GDM1 (cell line): Measurements from ENCODE around the gene LMF2.
"Not testable (repeated sequence)": the region's sequence is repeated elsewhere in the genome, so short reads cannot be mapped to it uniquely, and the experiment has no call there.

ENCODE experiments used
- DNase-seq: peaks from one replicate; lab custom pipeline; 2025; lab: John Stamatoyannopoulos, UW

LMF2 gene, protein sequence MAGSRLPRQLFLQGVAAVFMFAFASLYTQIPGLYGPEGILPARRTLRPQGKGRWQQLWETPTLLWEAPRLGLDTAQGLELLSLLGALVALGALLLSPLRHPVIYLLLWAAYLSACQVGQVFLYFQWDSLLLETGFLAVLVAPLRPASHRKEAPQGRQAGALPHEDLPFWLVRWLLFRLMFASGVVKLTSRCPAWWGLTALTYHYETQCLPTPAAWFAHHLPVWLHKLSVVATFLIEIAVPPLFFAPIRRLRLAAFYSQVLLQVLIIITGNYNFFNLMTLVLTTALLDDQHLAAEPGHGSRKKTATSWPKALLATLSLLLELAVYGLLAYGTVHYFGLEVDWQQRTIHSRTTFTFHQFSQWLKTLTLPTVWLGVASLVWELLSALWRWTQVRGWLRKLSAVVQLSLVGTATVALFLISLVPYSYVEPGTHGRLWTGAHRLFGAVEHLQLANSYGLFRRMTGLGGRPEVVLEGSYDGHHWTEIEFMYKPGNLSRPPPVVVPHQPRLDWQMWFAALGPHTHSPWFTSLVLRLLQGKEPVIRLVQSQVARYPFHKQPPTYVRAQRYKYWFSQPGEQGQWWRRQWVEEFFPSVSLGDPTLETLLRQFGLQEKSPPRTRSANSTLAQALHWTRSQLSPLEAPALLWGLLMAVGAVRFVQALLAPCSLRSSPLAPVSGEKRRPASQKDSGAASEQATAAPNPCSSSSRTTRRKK

DNA sequence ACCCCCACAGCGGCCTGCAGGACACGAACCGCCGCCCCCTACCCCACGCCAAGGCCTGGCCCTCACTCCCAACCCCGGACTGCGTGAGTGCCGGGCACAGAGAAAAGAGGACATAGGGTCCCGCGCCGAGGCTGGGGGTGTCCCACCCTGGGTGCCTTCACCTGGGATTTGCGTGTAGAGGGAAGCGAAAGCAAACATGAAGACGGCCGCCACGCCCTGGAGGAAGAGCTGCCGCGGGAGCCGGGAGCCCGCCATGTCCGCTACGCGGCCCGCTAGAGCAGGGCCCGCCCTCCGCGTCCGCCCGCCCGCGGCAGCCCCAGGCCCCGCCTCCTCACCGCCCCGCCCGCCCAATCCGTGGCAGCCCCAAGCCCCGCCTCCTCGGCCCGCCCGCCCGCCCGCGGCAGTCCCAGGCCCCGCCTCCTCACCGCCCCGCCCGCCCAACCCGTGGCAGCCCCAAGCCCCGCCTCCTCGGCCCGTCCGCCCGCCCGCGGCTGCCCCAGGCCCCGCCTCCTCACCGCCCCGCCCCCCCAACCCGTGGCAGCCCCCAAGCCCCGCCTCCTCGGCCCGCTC lies at the start of gene LMF2:
TSS of gene LMF2 (minus strand) at position 282 of the 570 bp plus-strand sequence. CDS start at position 255, 27 bp downstream.
- no peak for DNase-seq

DNA sequence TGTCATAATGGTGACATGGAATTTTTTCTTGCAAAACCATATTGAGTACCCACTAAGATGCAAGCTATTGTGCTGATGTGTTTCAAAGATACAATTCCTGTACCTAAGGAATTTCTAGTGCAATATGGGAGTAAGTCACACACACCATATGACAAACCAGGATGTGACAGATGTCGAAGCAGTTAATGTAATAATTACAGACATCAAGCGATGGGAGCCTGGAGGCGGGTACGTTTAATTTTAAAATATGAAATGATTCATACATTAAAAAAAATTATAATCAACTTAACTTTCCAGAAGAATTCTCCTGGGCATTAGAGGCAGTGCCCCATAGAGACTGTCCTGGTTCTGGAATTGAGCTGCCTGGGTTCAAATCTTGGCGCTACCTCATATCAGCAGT lies 49.2 kb upstream of the LMF2 start:
- DNase-seq = no peak

DNA sequence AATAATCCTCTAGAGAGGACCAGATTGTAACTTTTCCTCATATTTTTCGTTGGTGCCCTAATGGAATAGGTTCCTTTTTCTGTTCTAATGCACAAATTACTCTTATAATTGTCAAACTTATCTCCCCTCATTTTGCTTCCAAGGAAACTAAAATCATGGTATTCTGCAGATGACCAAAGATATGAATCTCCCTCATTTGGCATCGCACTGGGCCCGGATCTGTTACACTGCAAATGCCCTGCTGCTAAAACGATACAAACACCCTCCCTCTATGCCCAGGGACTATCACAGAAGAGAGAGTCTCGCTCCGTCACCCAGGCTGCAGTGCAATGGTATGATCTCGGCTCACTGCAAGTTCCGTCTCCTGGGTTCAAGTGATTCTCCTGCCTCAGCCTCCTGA lies 45.8 kb upstream of the LMF2 start:
- no peak for DNase-seq

DNA sequence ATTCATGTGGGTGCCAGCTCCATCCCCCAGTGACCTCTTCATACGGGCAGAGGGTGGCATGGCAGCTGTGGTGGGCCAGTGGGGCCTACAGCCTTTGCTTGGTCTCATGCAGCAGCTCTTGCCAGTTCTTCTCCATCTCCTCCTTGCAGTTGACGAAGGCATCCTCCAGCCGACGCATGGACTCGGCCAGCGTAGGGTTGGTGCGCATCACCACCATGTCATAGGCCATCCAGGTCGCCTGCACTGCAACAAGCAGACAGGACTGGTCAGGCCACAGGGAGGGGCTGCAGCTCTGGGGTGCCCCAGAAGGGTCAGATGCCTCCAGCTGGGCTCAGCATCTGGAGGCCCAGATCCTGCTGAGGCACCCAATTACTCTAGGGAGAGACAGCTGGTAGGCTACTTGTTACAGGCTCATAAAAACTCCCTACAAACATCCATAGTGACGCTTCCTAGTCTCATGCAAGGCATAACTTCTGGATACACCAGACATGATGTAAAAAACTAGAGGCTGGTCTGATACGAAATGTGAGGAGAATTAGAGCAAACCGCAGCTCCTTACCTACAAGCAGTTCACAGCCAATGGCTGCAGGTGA lies 43.8 kb upstream of the LMF2 start:
- DNase-seq = no peak

DNA sequence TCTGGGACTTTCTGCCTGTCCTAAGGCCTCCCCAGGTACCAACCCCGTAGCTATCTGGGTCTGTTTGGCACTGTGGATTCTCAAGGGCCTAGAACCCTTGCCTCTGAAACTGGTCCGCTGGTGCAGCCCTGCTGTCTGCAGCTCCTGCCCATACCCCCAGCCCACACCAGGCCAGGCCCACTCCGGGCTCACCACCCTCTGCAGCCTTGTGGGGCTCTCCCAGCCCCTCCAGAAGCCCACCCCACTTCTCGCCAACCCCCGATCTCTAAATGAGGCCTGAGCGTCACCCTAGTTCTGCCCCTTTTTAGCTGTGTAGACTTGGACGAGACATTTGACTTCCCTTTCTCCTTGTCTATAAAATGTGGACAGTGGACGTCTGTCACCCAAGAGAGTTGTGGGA lies 42.9 kb upstream of the LMF2 start:
- no peak for DNase-seq

DNA sequence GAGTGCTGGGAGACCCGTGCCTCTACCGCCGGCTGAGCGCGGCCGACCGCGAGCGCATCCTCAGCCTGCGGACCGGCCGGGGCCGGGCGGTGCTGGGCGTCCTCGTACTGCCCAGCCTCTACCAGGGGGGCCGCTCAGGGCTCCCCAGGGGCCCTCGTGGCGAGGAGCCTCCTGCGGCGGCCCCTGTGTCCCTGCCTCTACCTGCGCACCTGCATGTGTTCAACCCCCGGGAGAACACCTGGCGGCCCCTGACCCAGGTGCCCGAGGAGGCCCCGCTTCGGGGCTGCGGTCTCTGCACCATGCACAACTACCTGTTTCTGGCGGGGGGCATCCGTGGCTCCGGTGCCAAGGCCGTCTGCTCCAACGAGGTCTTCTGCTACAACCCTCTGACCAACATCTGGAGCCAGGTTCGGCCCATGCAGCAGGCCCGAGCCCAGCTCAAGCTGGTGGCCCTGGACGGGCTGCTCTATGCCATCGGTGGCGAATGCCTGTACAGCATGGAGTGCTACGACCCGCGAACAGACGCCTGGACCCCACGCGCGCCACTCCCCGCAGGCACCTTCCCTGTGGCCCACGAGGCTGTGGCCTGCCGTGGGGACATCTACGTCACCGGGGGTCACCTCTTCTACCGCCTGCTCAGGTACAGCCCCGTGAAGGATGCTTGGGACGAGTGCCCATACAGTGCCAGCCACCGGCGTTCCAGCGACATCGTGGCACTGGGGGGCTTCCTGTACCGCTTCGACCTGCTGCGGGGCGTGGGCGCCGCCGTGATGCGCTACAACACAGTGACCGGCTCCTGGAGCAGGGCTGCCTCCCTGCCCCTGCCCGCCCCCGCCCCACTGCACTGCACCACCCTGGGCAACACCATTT lies 41.7 kb upstream of the LMF2 start:
- no peak for DNase-seq

DNA sequence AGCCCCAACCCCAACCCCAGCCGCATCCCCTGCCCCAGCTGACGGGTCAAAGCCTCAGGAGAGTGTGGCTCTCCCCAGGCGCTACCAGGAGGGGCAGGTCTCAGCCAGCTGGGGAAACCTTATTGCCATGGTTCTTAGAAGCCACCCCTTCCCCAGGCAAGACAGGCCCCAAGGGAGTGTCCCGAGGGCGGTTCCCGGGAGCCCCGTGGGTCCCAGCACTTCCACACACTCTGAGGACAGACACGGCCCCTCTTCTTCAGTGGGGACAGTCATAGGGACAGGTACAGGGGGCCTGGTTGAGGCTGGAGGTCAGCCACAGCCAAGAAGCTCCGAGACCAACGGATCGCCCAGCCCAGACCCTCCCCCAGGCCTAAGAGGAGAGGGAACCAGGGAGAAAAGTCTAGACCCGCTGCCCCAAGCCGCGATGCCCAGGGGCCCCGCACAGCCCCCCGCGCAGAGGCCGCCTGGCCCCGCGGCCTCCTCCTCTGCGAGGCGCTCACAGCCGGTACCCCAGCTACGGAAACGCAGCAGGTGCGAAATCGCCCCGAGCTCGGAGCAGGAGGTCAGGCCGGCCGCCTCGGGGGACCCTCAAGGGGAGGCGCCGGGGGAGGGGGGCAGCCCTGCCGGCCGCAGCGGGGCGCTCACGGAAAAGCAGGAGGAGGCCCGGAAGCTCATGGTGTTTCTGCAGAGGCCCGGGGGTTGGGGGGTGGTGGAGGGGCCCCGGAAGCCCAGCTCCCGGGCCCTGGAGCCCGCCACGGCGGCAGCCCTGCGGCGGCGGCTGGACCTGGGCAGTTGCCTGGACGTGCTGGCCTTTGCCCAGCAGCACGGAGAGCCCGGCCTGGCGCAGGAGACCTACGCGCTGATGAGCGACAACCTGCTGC lies 40.8 kb upstream of the LMF2 start:
- no peak for DNase-seq

DNA sequence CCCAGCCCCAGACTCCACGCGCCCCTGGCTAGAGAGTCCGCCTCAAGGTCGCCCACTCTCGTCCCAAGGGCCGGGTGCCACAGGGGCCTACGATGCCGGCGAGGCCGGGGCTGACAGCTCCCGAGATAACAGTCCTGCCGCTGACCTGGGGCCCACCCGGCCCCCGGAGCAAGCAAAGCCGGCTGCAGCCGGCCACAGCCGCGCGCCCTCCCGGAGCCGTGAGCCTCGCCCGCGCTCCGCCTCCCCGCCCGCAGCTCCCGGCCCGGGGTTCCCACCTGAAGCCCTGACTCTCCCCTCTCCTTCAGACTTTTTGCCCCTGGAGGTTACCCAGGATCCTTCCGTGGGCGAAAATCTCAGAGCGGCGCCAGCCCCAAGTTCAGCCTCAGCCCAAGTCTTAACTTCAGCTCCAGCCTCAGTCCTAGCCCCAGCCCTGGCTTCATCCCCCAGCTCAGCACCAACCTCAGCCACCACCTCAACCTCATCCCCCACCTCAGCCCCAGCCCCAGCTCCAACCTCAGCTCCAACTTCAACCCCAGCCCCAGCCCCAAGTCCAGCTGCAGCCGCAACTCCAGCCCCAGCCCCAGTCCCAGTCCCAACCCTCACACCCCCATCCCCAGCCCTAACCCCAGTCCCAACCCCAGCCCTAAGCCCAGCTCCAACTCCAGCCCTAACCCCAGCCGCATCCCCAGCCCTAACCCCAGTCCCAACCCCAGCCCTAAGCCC lies 39.9 kb upstream of the LMF2 start:
- no peak for DNase-seq

DNA sequence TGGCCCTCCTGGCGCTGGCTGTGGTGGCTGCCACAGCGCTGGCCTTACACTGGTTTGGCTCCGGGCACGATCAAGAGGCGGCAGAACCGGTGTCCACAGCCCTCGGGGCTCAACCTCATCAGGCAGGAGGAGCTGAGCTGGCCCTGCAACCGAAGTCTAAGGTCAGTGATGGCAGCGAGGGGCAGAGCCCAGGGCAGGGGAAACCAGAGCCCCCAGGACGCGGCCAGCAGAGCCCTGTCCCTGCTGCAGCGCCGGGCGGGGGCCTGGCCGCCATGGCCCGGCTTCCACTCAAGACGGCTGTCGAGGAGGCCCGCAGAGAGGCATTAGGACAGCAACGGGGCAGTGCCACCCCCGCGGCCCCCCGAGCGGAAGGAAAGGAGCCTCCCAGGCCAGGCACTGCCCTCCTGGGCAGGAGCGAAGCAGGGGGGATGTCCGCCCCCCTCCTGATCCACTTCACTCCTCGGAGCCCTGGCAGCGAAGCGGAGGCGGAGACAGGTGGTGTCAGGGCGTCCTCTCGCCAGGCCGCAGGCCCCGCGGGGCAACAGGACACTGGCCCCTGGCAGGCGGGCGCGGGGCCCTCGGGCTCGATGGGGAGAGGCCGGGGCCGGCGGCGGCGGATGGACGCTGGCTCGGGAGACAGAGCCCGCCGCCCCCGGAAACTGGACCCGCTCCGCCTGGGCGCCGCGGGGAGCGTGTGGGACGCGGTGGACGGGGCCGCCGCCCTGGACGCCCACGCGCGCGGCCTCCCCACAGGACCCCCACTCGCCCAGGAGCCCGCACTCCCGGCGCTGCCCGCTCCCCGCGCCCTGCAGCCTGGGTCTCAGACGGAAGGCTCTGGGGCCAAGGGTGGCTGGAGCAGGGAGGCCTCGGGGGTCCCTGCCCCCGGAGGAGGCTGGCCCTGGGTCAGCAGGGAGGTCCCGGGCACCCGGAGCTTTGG lies 39.1 kb upstream of the LMF2 start:
- DNase-seq = no peak

DNA sequence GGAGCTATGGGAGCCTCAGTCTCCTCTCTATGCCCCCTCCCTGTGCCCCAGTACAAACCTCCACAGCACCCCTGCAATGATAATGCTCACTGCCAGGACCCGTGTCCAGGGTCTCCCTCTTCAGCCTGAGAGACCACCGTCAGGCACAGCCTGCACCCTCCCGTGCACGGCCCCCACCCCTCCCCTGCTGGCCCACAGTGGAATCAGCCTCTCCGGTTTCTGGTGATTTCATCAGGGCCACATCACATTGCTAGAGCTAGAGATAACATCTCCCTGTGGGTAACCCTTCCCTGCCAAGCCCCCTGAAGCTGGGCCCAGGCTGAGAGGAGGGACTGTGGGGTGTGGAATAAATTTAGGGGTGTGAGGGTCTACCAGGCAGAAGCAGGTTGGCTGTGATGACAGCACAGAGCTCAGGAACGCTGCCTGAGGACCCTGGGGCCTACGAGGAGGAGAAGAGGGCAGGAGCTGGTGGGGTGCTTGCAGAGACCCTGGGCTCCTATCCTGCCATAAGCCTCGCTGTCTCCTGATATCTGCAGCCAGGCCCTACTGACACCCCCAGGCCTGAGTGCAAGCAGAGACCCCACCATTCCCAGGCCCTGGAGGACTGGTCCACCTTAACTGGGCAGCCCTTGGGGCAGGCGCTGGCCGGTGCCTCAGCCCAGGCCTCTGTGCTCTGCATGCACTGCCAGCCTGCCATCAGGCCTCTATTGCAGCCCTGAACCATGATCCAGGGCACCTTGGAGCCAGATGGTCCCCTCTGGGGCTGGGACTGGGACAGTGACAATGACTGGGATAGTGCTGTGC lies 38.2 kb upstream of the LMF2 start, which contains the start of gene KLHDC7B:
TSS of gene KLHDC7B (plus strand) at position 378 of the 804 bp plus-strand sequence. CDS start at position 723, 345 bp downstream.
- DNase-seq = no peak

DNA sequence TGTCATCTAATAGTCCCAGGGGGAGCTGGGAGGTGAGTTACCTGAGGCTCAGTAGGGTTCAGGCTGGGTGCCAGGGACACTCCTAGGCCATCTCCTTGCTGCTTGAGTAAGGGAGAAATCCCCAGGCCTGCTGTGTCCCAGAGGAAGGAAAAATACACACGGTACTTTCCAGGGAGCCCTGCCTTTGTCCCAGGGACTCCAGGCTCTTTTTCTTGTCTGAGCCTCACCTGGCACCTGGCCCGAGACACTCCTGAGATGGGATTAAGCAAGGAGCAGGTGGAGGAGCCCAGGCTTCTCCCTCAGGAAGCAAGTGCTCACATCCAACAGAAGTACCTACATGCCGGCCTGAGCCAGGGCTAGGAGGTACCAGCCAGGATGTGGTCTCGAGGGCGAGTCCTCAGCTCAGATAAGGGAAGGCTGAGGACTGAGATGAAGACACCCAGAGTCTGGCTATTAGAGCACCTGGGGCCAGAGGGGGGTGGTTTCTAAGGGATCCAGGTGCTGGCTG lies 37.3 kb upstream of the LMF2 start:
- DNase-seq = no peak

DNA sequence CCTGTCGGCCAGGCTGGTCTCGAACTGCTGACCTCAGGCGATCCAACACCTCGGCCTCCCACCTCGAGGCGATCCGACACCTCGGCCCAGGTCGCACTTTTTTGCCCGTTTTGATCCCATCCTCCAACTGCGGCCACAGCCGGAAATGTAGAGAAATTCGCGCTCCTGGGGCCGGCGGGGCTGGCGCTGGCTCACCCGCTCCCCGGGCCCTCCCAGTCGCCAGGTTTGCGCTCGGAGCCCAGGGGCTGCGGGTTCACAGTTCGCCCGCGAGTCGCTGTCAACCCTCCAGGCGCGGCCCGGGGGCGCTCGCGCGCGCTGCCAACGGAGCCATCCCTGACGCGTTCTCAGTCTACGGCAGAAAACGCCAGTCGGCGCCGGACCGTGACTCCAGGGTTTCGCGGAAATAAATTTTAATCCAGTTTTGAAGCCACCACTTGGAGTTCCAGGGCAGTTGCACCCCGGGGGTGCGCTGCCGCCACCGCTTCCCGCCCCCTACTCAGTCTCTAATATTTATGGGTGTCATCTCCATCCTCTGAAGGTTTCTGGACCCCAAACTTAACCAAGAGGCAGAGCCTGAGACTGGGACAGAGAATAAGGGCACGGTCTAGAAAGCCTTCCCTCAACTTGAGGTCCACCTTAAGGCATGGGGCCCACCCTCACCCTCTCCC lies 36.7 kb upstream of the LMF2 start:
- no peak for DNase-seq

DNA sequence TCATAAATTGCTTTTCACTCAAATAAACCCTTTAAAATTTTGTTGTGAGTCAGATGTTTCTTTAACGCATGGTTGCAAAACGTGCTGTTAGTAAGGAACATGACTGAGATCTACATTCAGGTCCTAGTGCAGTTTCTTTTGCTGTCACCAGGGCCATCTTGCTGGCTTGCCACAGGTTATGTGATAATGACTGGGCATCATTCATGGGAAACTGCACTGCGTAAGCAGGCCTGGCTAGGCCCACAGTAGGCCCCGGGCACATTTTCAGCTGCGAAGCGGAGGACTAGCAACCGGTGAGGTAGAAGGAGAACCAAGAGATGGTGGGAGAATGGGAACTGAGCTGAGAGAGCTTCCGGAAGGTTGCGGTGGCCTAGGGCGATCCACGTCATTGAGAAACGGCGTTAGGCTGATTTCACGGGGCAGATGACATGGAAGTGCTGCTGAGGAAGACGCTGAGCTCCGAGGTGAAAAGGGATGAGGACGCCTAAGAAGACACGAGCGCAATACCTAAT lies 35.0 kb upstream of the LMF2 start:
- DNase-seq = no peak

DNA sequence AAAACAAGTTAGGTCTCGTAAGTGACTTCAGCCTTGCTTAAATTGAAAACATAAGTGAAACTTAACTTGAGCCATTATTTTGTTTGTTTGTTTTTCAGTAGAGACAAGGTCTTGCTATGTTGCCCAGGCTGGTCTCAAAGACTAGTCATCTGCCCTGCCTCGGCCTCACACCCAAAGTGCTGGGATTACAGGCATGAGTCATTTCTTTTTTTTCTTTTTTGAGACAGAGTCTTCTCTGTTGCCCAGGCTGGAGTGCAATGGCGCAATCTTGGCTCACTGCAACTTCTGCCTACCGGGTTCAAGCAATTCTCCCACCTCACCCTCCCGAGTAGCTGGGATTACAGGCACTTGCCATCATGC lies 34.1 kb upstream of the LMF2 start:
- DNase-seq = not testable (repeated sequence)

DNA sequence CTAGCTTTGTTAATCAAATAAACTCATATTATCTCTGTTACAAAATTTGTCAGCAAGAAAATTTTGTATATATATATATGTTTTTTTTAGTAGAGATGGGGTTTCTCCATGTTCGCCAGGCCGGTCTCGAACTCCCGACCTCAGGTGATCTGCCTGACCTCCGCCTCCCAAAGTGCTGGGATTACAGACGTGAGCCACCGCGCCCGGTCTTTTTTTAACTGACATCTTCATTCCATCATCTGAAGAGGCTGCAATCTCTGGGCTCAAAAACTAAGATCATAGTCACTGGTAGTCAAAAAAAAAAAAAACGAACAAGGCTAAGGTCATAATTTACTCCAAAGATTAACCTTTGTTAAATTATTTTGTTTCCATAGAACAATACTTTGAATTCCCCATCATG lies 32.9 kb upstream of the LMF2 start:
- no peak for DNase-seq

DNA sequence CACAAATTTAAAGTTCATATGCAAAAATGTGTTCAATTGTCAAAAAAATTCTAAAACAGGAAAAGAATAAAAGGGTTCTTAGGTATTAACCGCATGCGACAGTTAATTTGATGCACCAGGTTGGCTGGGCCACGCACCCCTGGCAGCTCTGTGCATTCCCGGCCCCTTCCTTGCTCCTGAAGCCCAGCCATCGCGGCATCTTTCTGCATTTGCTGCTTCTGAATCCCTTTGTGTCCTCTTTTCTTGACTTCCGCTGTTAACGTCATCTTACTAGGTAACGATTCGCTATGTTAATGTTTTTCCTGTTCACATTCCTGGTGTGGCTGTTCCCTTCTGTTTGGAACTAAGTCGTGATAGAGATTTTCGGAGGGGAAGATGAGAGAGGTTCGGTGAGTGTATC lies 30.3 kb upstream of the LMF2 start:
- DNase-seq = no peak

DNA sequence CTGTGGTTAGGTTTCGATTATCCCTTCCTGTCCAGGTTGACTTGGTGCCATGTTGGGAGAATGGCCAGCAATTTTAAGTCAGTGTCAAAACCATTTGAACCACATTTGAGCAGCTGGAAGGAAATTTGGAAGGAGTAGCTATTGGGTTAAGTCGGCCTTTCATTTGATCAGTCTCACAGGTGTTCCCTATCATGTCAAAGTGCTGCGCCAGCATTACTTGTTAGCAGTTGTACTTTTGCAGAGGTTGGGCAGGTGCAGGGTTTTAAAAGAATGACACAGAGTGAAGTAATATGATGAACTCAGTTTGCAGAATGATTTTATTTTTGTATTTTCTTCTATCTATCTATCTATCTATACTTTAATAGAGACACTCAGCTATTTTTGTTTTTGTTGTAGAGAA lies 28.7 kb upstream of the LMF2 start:
- DNase-seq = no peak
